B cell (primary cell): ENCODE results near the gene PCMTD2.

Experiments used
- CTCF ChIP-seq: fragments of 200-600 bp; IDR thresholded peaks from one replicate; pipeline ENCODE4 v1.8.0; 2022; ENCODE audit warnings: antibody characterized with exemption, mild to moderate bottlenecking
- EZH2 ChIP-seq: IDR thresholded peaks from 2 replicates; pipeline ENCODE4 v1.6.1; 2012; ENCODE audit warnings: borderline replicate concordance, low read depth, mild to moderate bottlenecking, moderate library complexity, low read length; ENCODE audit not compliant: insufficient read depth, poor library complexity, severe bottlenecking

GRCh38 chr20:64228751-64229506, 26.6 kb upstream of the PCMTD2 start:
- TF ChIP-seq CTCF (no peak), EZH2 (no peak)
